Hematopoietic multipotent progenitor cell treated with erythropoietin and hydrocortisone succinate and interleukin-3 and kit ligand, for 4 days (in vitro differentiated cells): ENCODE data around the gene HOXB5.
A peak's percentile ranks its signal among the peaks of the same experiment; 100 is the strongest.

Source experiments
- DNase-seq: peaks from one replicate; pipeline ENCODE4 v3.0.0-alpha.2; 2015

The HOXB5 gene

GRCh38 chr17:48589060-48589830, 4.3 kb downstream of the HOXB5 start:
- DNase-seq: no peak

- DNase-seq: no peak
Measured at GRCh38 chr17:48588528-48588927, 5.1 kb downstream of the HOXB5 start.

- no peak for DNase-seq
Measured at GRCh38 chr17:48588074-48588415, 5.5 kb downstream of the HOXB5 start.

- no peak for DNase-seq
Measured at GRCh38 chr17:48587276-48588073, 6.1 kb downstream of the HOXB5 start.

- DNase-seq: peak; percentile 46
Measured at GRCh38 chr17:48586355-48587258, 7.0 kb downstream of the HOXB5 start.

GRCh38 chr17:48584223-48584741, 9.3 kb downstream of the HOXB5 start:
- no peak for DNase-seq

- no peak for DNase-seq
Measured at GRCh38 chr17:48583708-48584222, 9.8 kb downstream of the HOXB5 start.

GRCh38 chr17:48582750-48583069, 10.9 kb downstream of the HOXB5 start:
- DNase-seq: no peak

- DNase-seq: peak; percentile 63
Measured at GRCh38 chr17:48579760-48580554, 13.6 kb downstream of the HOXB5 start.

GRCh38 chr17:48579471-48579759, 14.2 kb downstream of the HOXB5 start:
- DNase-seq: no peak

- DNase-seq: peak; percentile 67
Measured at GRCh38 chr17:48578616-48579470, 14.7 kb downstream of the HOXB5 start.

- DNase-seq: peak; percentile 95
Measured at GRCh38 chr17:48577946-48578615, 15.5 kb downstream of the HOXB5 start, which contains the start of gene HOXB4. HOXB4 (minus strand) TSS chr17:48578350; CDS start chr17:48578319, 31 bp downstream.

- peak; percentile 64 for DNase-seq
Measured at GRCh38 chr17:48577330-48577945, 16.1 kb downstream of the HOXB5 start.

GRCh38 chr17:48576479-48577309, 16.9 kb downstream of the HOXB5 start:
- peak; percentile 77 for DNase-seq

- DNase-seq: no peak
Measured at GRCh38 chr17:48575673-48576478, 17.7 kb downstream of the HOXB5 start.

- no peak for DNase-seq
Measured at GRCh38 chr17:48575066-48575582, 18.5 kb downstream of the HOXB5 start.

GRCh38 chr17:48574505-48575065, 19.0 kb downstream of the HOXB5 start:
- no peak for DNase-seq
